Endothelial cell of umbilical vein (primary cell): ENCODE measurements around the gene TIPARP. TPM values are rescaled to one million over a fixed set of nuclear protein-coding genes. Genes with fewer than 3 reads are reported as not detected.

ENCODE experiments used
- BruUV-seq: library from RNA; stranded (reverse); fragments of 400-500 nt; replicated peaks from 2 replicates; lab custom pipeline; 2021; lab: Mats Ljungman, UMichigan
- CTCF ChIA-PET: fragments of 300-600, 350-600 bp; sonication (Branson Sonifier 250); formaldehyde crosslinking; loops from one replicate; lab custom pipeline; 2021; ENCODE audit warnings: antibody characterized with exemption, inconsistent platforms; lab: Charles Lee
- POLR2A ChIA-PET: fragments of 300-600, 350-600 bp; sonication (Branson Sonifier 250); formaldehyde crosslinking; loops from one replicate; lab custom pipeline; 2021; ENCODE audit warnings: antibody characterized with exemption, inconsistent platforms; lab: Charles Lee
- DNase-seq: peaks from one replicate; pipeline ENCODE4 v3.0.0-alpha.2; 2011; ENCODE audit warnings: low read depth, low spot score
- FAIRE-seq: peaks from 2 replicates; lab custom pipeline; 2011; peaks lifted over from hg19 to GRCh38; lab: Jason Lieb, UNC
- H2AFZ ChIP-seq: 2 replicates; pipeline ENCODE4 v1.6.0; 2012; ENCODE audit warnings: low read depth, low read length, control low read depth, inconsistent platforms
- H3K27ac ChIP-seq: 2 replicates; pipeline ENCODE4 v1.5.1; 2011; ENCODE audit warnings: low read depth, mild to moderate bottlenecking, control low read depth, low read length, moderate library complexity; ENCODE audit not compliant: insufficient read depth
- H3K27me3 ChIP-seq, 2 experiments: 2 replicates each; pipeline versions ENCODE4 v1.6.0 to v1.6.1; 2011; ENCODE audit warnings: low read length in 2 of 2, mixed read lengths in 1 of 2; ENCODE audit not compliant: control insufficient read depth in 2 of 2, insufficient read depth in 2 of 2
- H3K36me3 ChIP-seq, 2 experiments: 2 replicates in 1 of 2; 3 replicates in 1 of 2; pipeline ENCODE4 v1.5.1; 2011; ENCODE audit warnings: low read length in 2 of 2, mild to moderate bottlenecking in 1 of 2, moderate library complexity in 1 of 2; ENCODE audit not compliant: control insufficient read depth in 2 of 2, insufficient read depth in 2 of 2; ENCODE audit errors: extremely low read depth in 1 of 2
- H3K4me1 ChIP-seq: 3 replicates; pipeline ENCODE4 v1.5.1; 2011; ENCODE audit warnings: mild to moderate bottlenecking, low read length; ENCODE audit not compliant: control insufficient read depth, insufficient read depth; ENCODE audit errors: extremely low read depth
- H3K4me2 ChIP-seq: 2 replicates; pipeline ENCODE4 v1.6.1; 2011; ENCODE audit warnings: low read length, control low read depth, mixed read lengths; ENCODE audit not compliant: insufficient read depth
- H3K4me3 ChIP-seq, 3 experiments: fragments of 200-600 bp in 1 of 3; sonication (generic), shearing (Covaris generic) in 1 of 3; replicated peaks in 1 of 3; 2 replicates each; pipeline ENCODE4 v1.5.1; 2011 to 2016; ENCODE audit warnings: control low read depth in 3 of 3, low read length in 3 of 3, mild to moderate bottlenecking in 2 of 3, inconsistent platforms in 1 of 3, low read depth in 1 of 3, moderate library complexity in 1 of 3; ENCODE audit not compliant: insufficient read depth in 1 of 3
- H3K79me2 ChIP-seq: 2 replicates; pipeline ENCODE4 v1.6.0; 2012; ENCODE audit warnings: low read length, inconsistent platforms; ENCODE audit not compliant: control insufficient read depth, insufficient read depth
- H3K9ac ChIP-seq: replicated peaks from 2 replicates; pipeline ENCODE3; 2011; ENCODE audit warnings: low read length, control low read depth; ENCODE audit not compliant: insufficient read depth; ENCODE audit errors: extremely low read depth
- H3K9me1 ChIP-seq: replicated peaks from 3 replicates; pipeline ENCODE4 v1.6.0; 2011; ENCODE audit warnings: mild to moderate bottlenecking, low read length; ENCODE audit not compliant: control insufficient read depth, insufficient read depth; ENCODE audit errors: extremely low read depth
- H3K9me3 ChIP-seq: replicated peaks from 2 replicates; pipeline ENCODE4 v1.5.1; 2012; ENCODE audit warnings: low read length, inconsistent platforms; ENCODE audit not compliant: control insufficient read depth, insufficient read depth
- H4K20me1 ChIP-seq: replicated peaks from 2 replicates; pipeline ENCODE3; 2011; ENCODE audit warnings: mild to moderate bottlenecking, low read length; ENCODE audit not compliant: control insufficient read depth, insufficient read depth; ENCODE audit errors: extremely low read depth
- EZH2 ChIP-seq: IDR thresholded peaks from 2 replicates; pipeline ENCODE4 v1.6.1; 2012; ENCODE audit warnings: borderline replicate concordance, low read depth, mild to moderate bottlenecking, moderate library complexity, low read length, inconsistent platforms; ENCODE audit not compliant: severe bottlenecking
- FOS ChIP-seq: IDR thresholded peaks from 2 replicates; pipeline ENCODE4 v1.6.1; 2011; ENCODE audit warnings: mild to moderate bottlenecking, low read length, moderate library complexity, borderline replicate concordance; ENCODE audit not compliant: insufficient read depth
- GATA2 ChIP-seq: IDR thresholded peaks from 2 replicates; pipeline ENCODE4 v1.7.0; 2011; ENCODE audit warnings: low read depth, mild to moderate bottlenecking, moderate library complexity, mixed read lengths, low read length; ENCODE audit not compliant: insufficient read length, insufficient read depth
- JUN ChIP-seq: IDR thresholded peaks from 2 replicates; pipeline ENCODE4 v1.6.1; 2011; ENCODE audit warnings: borderline replicate concordance, low read depth; ENCODE audit not compliant: insufficient read length, insufficient read depth
- MAX ChIP-seq: IDR thresholded peaks from 2 replicates; pipeline ENCODE4 v1.6.1; 2011; ENCODE audit not compliant: insufficient read depth, insufficient read length
- MYC ChIP-seq: IDR thresholded peaks from one replicate; pipeline ENCODE4 v1.6.1; 2011; ENCODE audit warnings: mild to moderate bottlenecking, low read depth, low read length
- POLR2A ChIP-seq: IDR thresholded peaks from 2 replicates; pipeline ENCODE4 v1.6.1; 2012; ENCODE audit warnings: low read depth, mild to moderate bottlenecking, control low read depth, low read length
- POLR2AphosphoS5 ChIP-seq: IDR thresholded peaks from 2 replicates; pipeline ENCODE4 v1.6.1; 2012; ENCODE audit warnings: low read depth, mild to moderate bottlenecking, control low read depth, low read length, moderate library complexity; ENCODE audit not compliant: insufficient read depth
- dilution Hi-C: fragments of 300-500 bp; cut with MboI; formaldehyde crosslinking; loops from one replicate; pipeline ENCODE4 v1.15.0; 2019; ENCODE audit warnings: low sequenced_read_pairs; ENCODE audit not compliant: extremely low pct_ligation_motif_present
- intact Hi-C: fragments of 100-400 bp; cut with micrococcal nuclease; formaldehyde crosslinking; loops from one replicate; pipeline ENCODE4 v1.10.0; 2022
- polyA plus RNA-seq, 4 experiments: library from polyadenylated mRNA; depleted of rRNA in 3 of 4; stranded (reverse) in 3 of 4; unstranded in 1 of 4; fragments of >200 nt; gene quantifications; 2 replicates each; pipeline versions ENCODE4 v1.2.1 to v1.2.3, GENCODE V29; 2011 to 2012; ENCODE audit warnings: missing spikeins in 1 of 4
- total RNA-seq: library from RNA; stranded (reverse); gene quantifications from 2 replicates; pipeline ENCODE4 v1.2.3, GENCODE V29; 2021
- TF ChIP-seq, protein P1 (sequence below), 2 donors: IDR thresholded peaks; 1 replicate in 1 of 2; 2 replicates in 1 of 2; pipeline ENCODE4 v1.5.1; 2011; ENCODE audit warnings: low read length in 2 of 2, mild to moderate bottlenecking in 2 of 2, moderate library complexity in 2 of 2, control low read depth in 1 of 2, inconsistent platforms in 1 of 2, low read depth in 1 of 2; ENCODE audit not compliant: insufficient read depth in 1 of 2; ENCODE audit errors: extremely low read depth in 1 of 2

Gene TIPARP
- total and polyA plus RNA-seq, 2 donors (not counting 3 experiments of a cell fraction or from before 2014, with no cell fraction given): 9.1 to 21.2 TPM

GRCh38 chr3:156637480-156638022 lies 36.8 kb upstream of the TIPARP start:
- Histone ChIP-seq H3K9me1 (no peaks in the 10 kb centered on the region), H3K79me2 (no peaks in the 10 kb centered on the region), H3K36me3 (no peaks in the 10 kb centered on the region), H3K9ac (no peak overlapping the region), H3K4me2 (no peak overlapping the region), H3K4me1 (no peaks in the 10 kb centered on the region), H3K4me3 (no peak overlapping the region), H3K27me3 (peaks cover 0 to 2% of the 10 kb centered on the region in 2 experiments), H3K27ac (no peak overlapping the region), H3K9me3 (no peaks in the 10 kb centered on the region), H2AFZ (no peak overlapping the region), H4K20me1 (no peaks in the 10 kb centered on the region)
- DNase-seq (no peak), FAIRE-seq (no peak)
- intact Hi-C loops (no loop called here), dilution Hi-C loops (no loop called here)
- no TSS peak for BruUV-seq
- POLR2A ChIA-PET: no interaction called here
- no peak for TF ChIP-seq POLR2A
- no peak for TF ChIP-seq MAX
- TF ChIP-seq GATA2: no peak
- TF ChIP-seq EZH2: no peak
- TF ChIP-seq, protein P1, sequence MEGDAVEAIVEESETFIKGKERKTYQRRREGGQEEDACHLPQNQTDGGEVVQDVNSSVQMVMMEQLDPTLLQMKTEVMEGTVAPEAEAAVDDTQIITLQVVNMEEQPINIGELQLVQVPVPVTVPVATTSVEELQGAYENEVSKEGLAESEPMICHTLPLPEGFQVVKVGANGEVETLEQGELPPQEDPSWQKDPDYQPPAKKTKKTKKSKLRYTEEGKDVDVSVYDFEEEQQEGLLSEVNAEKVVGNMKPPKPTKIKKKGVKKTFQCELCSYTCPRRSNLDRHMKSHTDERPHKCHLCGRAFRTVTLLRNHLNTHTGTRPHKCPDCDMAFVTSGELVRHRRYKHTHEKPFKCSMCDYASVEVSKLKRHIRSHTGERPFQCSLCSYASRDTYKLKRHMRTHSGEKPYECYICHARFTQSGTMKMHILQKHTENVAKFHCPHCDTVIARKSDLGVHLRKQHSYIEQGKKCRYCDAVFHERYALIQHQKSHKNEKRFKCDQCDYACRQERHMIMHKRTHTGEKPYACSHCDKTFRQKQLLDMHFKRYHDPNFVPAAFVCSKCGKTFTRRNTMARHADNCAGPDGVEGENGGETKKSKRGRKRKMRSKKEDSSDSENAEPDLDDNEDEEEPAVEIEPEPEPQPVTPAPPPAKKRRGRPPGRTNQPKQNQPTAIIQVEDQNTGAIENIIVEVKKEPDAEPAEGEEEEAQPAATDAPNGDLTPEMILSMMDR (IDR thresholded peaks at IDR 0.05; ENCODE audit: extremely low read depth in 1 of 2, insufficient read depth in 1 of 2, low read depth in 1 of 2, low read length in 2 of 2): no peak
- TF ChIP-seq JUN: no peak
- TF ChIP-seq MYC: no peak
- no peak for TF ChIP-seq FOS
- TF ChIP-seq POLR2AphosphoS5: no peak
- CTCF ChIA-PET: interaction anchor here (0.6 kb wide), 1 partner anchor 196 kb away, joined by 3 read pairs; no protein-coding TSS in a partner anchor
